ENCODE results near the gene CSTPP1. TPM values are rescaled to one million over a fixed set of nuclear protein-coding genes. Genes with fewer than 3 reads are reported as not detected.
A peak's percentile ranks its signal among the peaks of the same experiment; 100 is the strongest.

The CSTPP1 gene
- total RNA-seq, 4 donors from 2014 or later: 13.3 to 26.4 (median 19.1) TPM

GRCh38 chr11:47010179-47010578, 73.6 kb downstream of the CSTPP1 start:
- H3K27ac ChIP-seq (replicated peaks in 1 of 4): peak overlapping the region in 1 of 4 donors; percentile 7
- WGBS: 63% methylated on average over 4 of the region's 4 CpGs
- no peak for TF ChIP-seq POLR2AphosphoS5 (IDR thresholded peaks at IDR 0.05)
- TF ChIP-seq CTCF (IDR thresholded peaks at IDR 0.05): no peak
- no peak for TF ChIP-seq POLR2A (IDR thresholded peaks at IDR 0.05; ENCODE audit: low read depth)
- TF ChIP-seq EP300 (IDR thresholded peaks at IDR 0.05): no peak
- no peaks in the 10 kb centered on the region for H3K36me3 ChIP-seq
- no peak overlapping the region for H3K4me3 ChIP-seq
- no peaks in the 10 kb centered on the region for H3K9me3 ChIP-seq
- H3K27me3 ChIP-seq: no peaks in the 10 kb centered on the region
- peaks cover 4 to 22% (median 14%) of the 10 kb centered on the region in 4 donors for H3K4me1 ChIP-seq
- intact Hi-C loops (cut with DNase I): no loop called here
- no peak for DNase-seq (ENCODE audit: extremely low spot score)

- H3K27ac ChIP-seq (replicated peaks in 1 of 4): no peak overlapping the region
- no peak for DNase-seq (ENCODE audit: extremely low spot score)
- H3K9me3 ChIP-seq: no peaks in the 10 kb centered on the region
- no peaks in the 10 kb centered on the region for H3K36me3 ChIP-seq
- WGBS: 97% methylated on average over 3 of the region's 3 CpGs
- H3K27me3 ChIP-seq: no peaks in the 10 kb centered on the region
- H3K4me3 ChIP-seq: no peak overlapping the region
- intact Hi-C loops (cut with DNase I): no loop called here
- H3K4me1 ChIP-seq: peaks cover 0 to 7% (median 0%) of the 10 kb centered on the region in 4 donors
- TF ChIP-seq POLR2A (IDR thresholded peaks at IDR 0.05; ENCODE audit: low read depth) (no peak), CTCF (IDR thresholded peaks at IDR 0.05) (no peak)
Measured at GRCh38 chr11:47014097-47014496, 77.5 kb downstream of the CSTPP1 start.

GRCh38 chr11:47018637-47019036, 82.1 kb downstream of the CSTPP1 start:
- no peaks in the 10 kb centered on the region for H3K27me3 ChIP-seq
- H3K36me3 ChIP-seq: no peaks in the 10 kb centered on the region
- no peaks in the 10 kb centered on the region for H3K4me1 ChIP-seq
- TF ChIP-seq POLR2AphosphoS5 (IDR thresholded peaks at IDR 0.05) (no peak), CTCF (IDR thresholded peaks at IDR 0.05) (no peak), POLR2A (IDR thresholded peaks at IDR 0.05; ENCODE audit: low read depth) (no peak), EP300 (IDR thresholded peaks at IDR 0.05) (no peak)
- DNase-seq (ENCODE audit: extremely low spot score): no peak
- H3K27ac ChIP-seq (replicated peaks in 1 of 4): no peak overlapping the region
- WGBS: 96% methylated on average over 1 of the region's 1 CpG
- H3K9me3 ChIP-seq: no peaks in the 10 kb centered on the region
- no peak overlapping the region for H3K4me3 ChIP-seq
- intact Hi-C loops (cut with DNase I): no loop called here

GRCh38 chr11:47020793-47021526, 84.4 kb downstream of the CSTPP1 start:
- 80% methylated on average over 2 of the region's 2 CpGs for WGBS
- Histone ChIP-seq H3K36me3 (no peaks in the 10 kb centered on the region), H3K9me3 (no peaks in the 10 kb centered on the region), H3K4me1 (no peaks in the 10 kb centered on the region), H3K27me3 (no peaks in the 10 kb centered on the region), H3K27ac (replicated peaks in 1 of 4) (no peak overlapping the region), H3K4me3 (no peak overlapping the region)
- intact Hi-C loops (cut with DNase I): no loop called here
- TF ChIP-seq CTCF (IDR thresholded peaks at IDR 0.05) (no peak), POLR2A (IDR thresholded peaks at IDR 0.05; ENCODE audit: low read depth) (no peak), EP300 (IDR thresholded peaks at IDR 0.05) (no peak), POLR2AphosphoS5 (IDR thresholded peaks at IDR 0.05) (no peak)
- DNase-seq (ENCODE audit: extremely low spot score): no peak

- Histone ChIP-seq H3K4me1 (no peaks in the 10 kb centered on the region), H3K4me3 (no peak overlapping the region), H3K9me3 (no peaks in the 10 kb centered on the region), H3K36me3 (no peaks in the 10 kb centered on the region), H3K27ac (replicated peaks in 1 of 4) (no peak overlapping the region), H3K27me3 (no peaks in the 10 kb centered on the region)
- no peak for TF ChIP-seq POLR2AphosphoS5 (IDR thresholded peaks at IDR 0.05)
- TF ChIP-seq CTCF (IDR thresholded peaks at IDR 0.05): no peak
- no peak for TF ChIP-seq POLR2A (IDR thresholded peaks at IDR 0.05; ENCODE audit: low read depth)
- no peak for TF ChIP-seq EP300 (IDR thresholded peaks at IDR 0.05)
- DNase-seq (ENCODE audit: extremely low spot score): no peak
- WGBS: 100% methylated on average over 1 of the region's 1 CpG
- intact Hi-C loops (cut with DNase I): no loop called here
Measured at GRCh38 chr11:47021527-47021818, 84.9 kb downstream of the CSTPP1 start.

Data from esophagus muscularis mucosa (tissue), 4 donors.